GM12892 (cell line): ENCODE results near the gene GSX2.

Experiments
- POLR2A ChIP-seq: IDR thresholded peaks from 2 replicates; pipeline ENCODE4 v1.6.1; 2011; ENCODE audit warnings: low read depth, low read length, control low read depth
- POLR2AphosphoS5 ChIP-seq: IDR thresholded peaks from 2 replicates; pipeline ENCODE4 v1.6.1; 2011; ENCODE audit warnings: low read depth, low read length, control low read depth

DNA sequence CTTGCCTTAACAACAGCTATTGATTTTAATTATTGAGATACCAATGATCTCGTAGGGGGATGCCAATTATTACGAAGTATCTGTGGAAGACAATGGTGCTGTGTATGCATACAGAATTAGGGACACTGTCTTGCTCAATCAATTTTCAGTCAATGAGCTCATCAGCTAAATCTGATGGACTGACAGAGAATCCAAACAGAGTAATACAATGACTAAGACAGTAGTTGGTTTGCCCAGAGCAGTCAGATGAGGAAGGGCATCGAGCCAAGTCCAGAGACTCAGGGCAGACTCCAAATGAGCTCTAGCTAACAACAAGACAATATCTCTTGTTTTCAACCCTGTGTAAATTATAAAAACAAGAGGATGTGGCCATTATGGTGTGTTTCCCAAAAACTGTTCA is 14.7 kb upstream of the GSX2 start:
- no peak for TF ChIP-seq POLR2AphosphoS5
- TF ChIP-seq POLR2A = no peak
